Measurements from ENCODE around the gene TM9SF1. TPM values are rescaled to one million over a fixed set of nuclear protein-coding genes. Genes with fewer than 3 reads are reported as not detected.

Gene TM9SF1
- total and polyA plus RNA-seq, 4 experiments from 2014 or later, result 24.1 to 40.6 (median 32.3) TPM

- H3K4me1 Mint-ChIP-seq, result peaks cover 17 to 42% (median 26%) of the 10 kb centered on the region in 4 donors
- H3K4me3 Mint-ChIP-seq, result no peak overlapping the region
- Histone ChIP-seq H3K27ac (ENCODE audit: low read depth, low read length) (no peak overlapping the region), H3K4me3 (ENCODE audit: low read length in 2 of 2) (no peak overlapping the region), H3K4me1 (ENCODE audit: insufficient read depth, low read length) (peaks cover 23% of the 10 kb centered on the region), H3K9me3 (ENCODE audit: control insufficient read depth in 1 of 2, low read length in 2 of 2) (no peaks in the 10 kb centered on the region), H3K36me3 (ENCODE audit: insufficient read depth, low read length) (peaks cover 39% of the 10 kb centered on the region), H3K27me3 (ENCODE audit: insufficient read depth, low read length) (no peaks in the 10 kb centered on the region)
- no peaks in the 10 kb centered on the region for H3K9me3 Mint-ChIP-seq
- ChIA-PET CTCF (ENCODE audit: partially characterized antibody) (interaction anchor here (1.0 to 1.8 kb wide), 6 partner anchors 21 to 148 kb away, joined by 3 to 4 read pairs (median 4); partner anchors contain the start of genes DCAF11, IRF9 and NRL), POLR2A (ENCODE audit: partially characterized antibody) (interaction anchor here (0.8 to 5.6 kb wide), 7 partner anchors 10 to 71 kb away, joined by 3 to 75 read pairs (median 5); partner anchors contain the start of genes CHMP4A, DCAF11, IRF9 and NRL)
- peak overlapping the region in 3 of 7 donors; percentile 42 to 64 (median 60) for H3K27ac Mint-ChIP-seq
- no peak for DNase-seq
- intact Hi-C loops (cut with micrococcal nuclease), result no loop called here
- H3K27me3 Mint-ChIP-seq, result no peaks in the 10 kb centered on the region
- H3K36me3 Mint-ChIP-seq, result peaks cover 11 to 56% of the 10 kb centered on the region in 2 donors
These were observed 9.5 kb downstream of the TM9SF1 start for GRCh38 chr14:24185741-24186140.

- H3K9me3 ChIP-seq (ENCODE audit: control insufficient read depth in 1 of 2, low read length in 2 of 2), result no peaks in the 10 kb centered on the region
- no peak overlapping the region for H3K27ac ChIP-seq (ENCODE audit: low read depth, low read length)
- intact Hi-C loops (cut with micrococcal nuclease), result no loop called here
- no peaks in the 10 kb centered on the region for H3K27me3 Mint-ChIP-seq
- DNase-seq, result no peak
- peaks cover 42% of the 10 kb centered on the region for H3K36me3 ChIP-seq (ENCODE audit: insufficient read depth, low read length)
- peaks cover 18 to 38% (median 25%) of the 10 kb centered on the region in 4 donors for H3K4me1 Mint-ChIP-seq
- no peak overlapping the region for H3K4me3 ChIP-seq (ENCODE audit: low read length in 2 of 2)
- no peaks in the 10 kb centered on the region for H3K9me3 Mint-ChIP-seq
- CTCF ChIA-PET (ENCODE audit: partially characterized antibody), result interaction anchor here (1.0 to 1.8 kb wide), 6 partner anchors 20 to 149 kb away, joined by 3 to 4 read pairs (median 4); partner anchors contain the start of genes DCAF11, IRF9 and NRL
- peaks cover 23% of the 10 kb centered on the region for H3K4me1 ChIP-seq (ENCODE audit: insufficient read depth, low read length)
- H3K4me3 Mint-ChIP-seq, result no peak overlapping the region
- peaks cover 16 to 58% of the 10 kb centered on the region in 2 donors for H3K36me3 Mint-ChIP-seq
- POLR2A ChIA-PET (ENCODE audit: partially characterized antibody), result interaction anchor here (0.8 to 5.6 kb wide), 5 partner anchors 23 to 70 kb away, joined by 3 to 75 read pairs (median 5); partner anchors contain the start of genes CHMP4A, DCAF11, IRF9 and NRL
- H3K27ac Mint-ChIP-seq, result peak overlapping the region in 2 of 7 donors; percentile 22 to 60
- H3K27me3 ChIP-seq (ENCODE audit: insufficient read depth, low read length), result no peaks in the 10 kb centered on the region
These were observed 10.2 kb downstream of the TM9SF1 start for GRCh38 chr14:24185026-24185425.

GRCh38 chr14:24184104-24184970, 10.9 kb downstream of the TM9SF1 start:
- ChIA-PET POLR2A (ENCODE audit: partially characterized antibody) (interaction anchor here (1.2 to 5.6 kb wide), 4 partner anchors 11 to 36 kb away, joined by 3 to 75 read pairs (median 24); partner anchors contain the start of genes CHMP4A, IRF9, PSME2 and RNF31), CTCF (ENCODE audit: partially characterized antibody) (interaction anchor here (0.7 to 1.8 kb wide), 4 partner anchors 19 to 247 kb away, joined by 3 to 4 read pairs (median 4); partner anchors contain the start of gene IRF9)
- Histone ChIP-seq H3K36me3 (ENCODE audit: insufficient read depth, low read length) (peaks cover 48% of the 10 kb centered on the region), H3K4me1 (ENCODE audit: insufficient read depth, low read length) (peaks cover 22% of the 10 kb centered on the region), H3K27ac (ENCODE audit: low read depth, low read length) (no peak overlapping the region), H3K9me3 (ENCODE audit: control insufficient read depth in 1 of 2, low read length in 2 of 2) (no peaks in the 10 kb centered on the region), H3K4me3 (ENCODE audit: low read length in 2 of 2) (no peak overlapping the region), H3K27me3 (ENCODE audit: insufficient read depth, low read length) (no peaks in the 10 kb centered on the region)
- Mint-ChIP-seq H3K27me3 (no peaks in the 10 kb centered on the region), H3K4me3 (no peak overlapping the region), H3K36me3 (peaks cover 18 to 62% of the 10 kb centered on the region in 2 donors), H3K27ac (no peak overlapping the region), H3K9me3 (no peaks in the 10 kb centered on the region), H3K4me1 (peaks cover 14 to 33% (median 22%) of the 10 kb centered on the region in 4 donors)
- intact Hi-C loops (cut with micrococcal nuclease), result no loop called here
- DNase-seq, result peak in 1 of 5 donors; percentile 32

- peaks cover 13% of the 10 kb centered on the region for H3K4me1 ChIP-seq (ENCODE audit: insufficient read depth, low read length)
- H3K4me3 Mint-ChIP-seq, result no peak overlapping the region
- ChIA-PET POLR2A (ENCODE audit: partially characterized antibody) (interaction anchor here (0.8 kb wide), 1 partner anchor 12 kb away, joined by 3 read pairs; the partner anchor contains the start of gene TM9SF1), CTCF (ENCODE audit: partially characterized antibody) (interaction anchor here (0.9 kb wide), 1 partner anchor 75 kb away, joined by 3 read pairs; no protein-coding TSS in a partner anchor)
- H3K4me1 Mint-ChIP-seq, result peaks cover 11 to 23% (median 15%) of the 10 kb centered on the region in 4 donors
- peaks cover 57% of the 10 kb centered on the region for H3K36me3 ChIP-seq (ENCODE audit: insufficient read depth, low read length)
- no peaks in the 10 kb centered on the region for H3K27me3 ChIP-seq (ENCODE audit: insufficient read depth, low read length)
- intact Hi-C loops (cut with micrococcal nuclease), result no loop called here
- H3K4me3 ChIP-seq (ENCODE audit: low read length in 2 of 2), result no peak overlapping the region
- DNase-seq, result no peak
- H3K27ac ChIP-seq (ENCODE audit: low read depth, low read length), result no peak overlapping the region
- H3K36me3 Mint-ChIP-seq, result peaks cover 19 to 61% of the 10 kb centered on the region in 2 donors
- H3K27ac Mint-ChIP-seq, result peak overlapping the region in 3 of 7 donors; percentile 41 to 59 (median 57)
- no peaks in the 10 kb centered on the region for H3K9me3 Mint-ChIP-seq
- H3K27me3 Mint-ChIP-seq, result no peaks in the 10 kb centered on the region
- no peaks in the 10 kb centered on the region for H3K9me3 ChIP-seq (ENCODE audit: control insufficient read depth in 1 of 2, low read length in 2 of 2)
These were observed 12.2 kb downstream of the TM9SF1 start for GRCh38 chr14:24183014-24183481.

GRCh38 chr14:24182110-24182882, 12.9 kb downstream of the TM9SF1 start:
- ChIA-PET CTCF (ENCODE audit: partially characterized antibody) (interaction anchor here (0.9 to 1.4 kb wide), 2 partner anchors 73 to 75 kb away, joined by 3 read pairs; no protein-coding TSS in a partner anchor), POLR2A (ENCODE audit: partially characterized antibody) (interaction anchor here (1.1 to 1.4 kb wide), 4 partner anchors 13 to 101 kb away, joined by 3 to 4 read pairs (median 4); partner anchors contain the start of genes MDP1 and TM9SF1)
- peaks cover 63% of the 10 kb centered on the region for H3K36me3 ChIP-seq (ENCODE audit: insufficient read depth, low read length)
- Mint-ChIP-seq H3K27ac (peak overlapping the region; percentile 29 to 83 (median 63)), H3K4me3 (peak overlapping the region in 2 of 8 donors; percentile 3 to 57), H3K9me3 (no peaks in the 10 kb centered on the region), H3K27me3 (no peaks in the 10 kb centered on the region), H3K36me3 (peaks cover 19 to 63% of the 10 kb centered on the region in 2 donors), H3K4me1 (peaks cover 5 to 16% (median 8%) of the 10 kb centered on the region in 4 donors)
- intact Hi-C loops (cut with micrococcal nuclease), result no loop called here
- no peaks in the 10 kb centered on the region for H3K9me3 ChIP-seq (ENCODE audit: control insufficient read depth in 1 of 2, low read length in 2 of 2)
- H3K27me3 ChIP-seq (ENCODE audit: insufficient read depth, low read length), result no peaks in the 10 kb centered on the region
- no peak overlapping the region for H3K27ac ChIP-seq (ENCODE audit: low read depth, low read length)
- peaks cover 6% of the 10 kb centered on the region for H3K4me1 ChIP-seq (ENCODE audit: insufficient read depth, low read length)
- no peak for DNase-seq
- H3K4me3 ChIP-seq (ENCODE audit: low read length in 2 of 2), result no peak overlapping the region

- Histone ChIP-seq H3K27ac (ENCODE audit: low read depth, low read length) (no peak overlapping the region), H3K9me3 (ENCODE audit: control insufficient read depth in 1 of 2, low read length in 2 of 2) (no peaks in the 10 kb centered on the region), H3K4me3 (ENCODE audit: low read length in 2 of 2) (no peak overlapping the region), H3K4me1 (ENCODE audit: insufficient read depth, low read length) (no peaks in the 10 kb centered on the region), H3K27me3 (ENCODE audit: insufficient read depth, low read length) (no peaks in the 10 kb centered on the region), H3K36me3 (ENCODE audit: insufficient read depth, low read length) (peaks cover 65% of the 10 kb centered on the region)
- Mint-ChIP-seq H3K4me1 (peaks cover 1 to 9% (median 4%) of the 10 kb centered on the region in 4 donors), H3K27ac (peak overlapping the region in 4 of 7 donors; percentile 5 to 66 (median 44)), H3K36me3 (peaks cover 19 to 68% of the 10 kb centered on the region in 2 donors), H3K27me3 (no peaks in the 10 kb centered on the region), H3K4me3 (peak overlapping the region in 1 of 8 donors; percentile 3), H3K9me3 (no peaks in the 10 kb centered on the region)
- POLR2A ChIA-PET (ENCODE audit: partially characterized antibody), result interaction anchor here (1.1 to 1.4 kb wide), 4 partner anchors 14 to 101 kb away, joined by 3 to 4 read pairs (median 4); partner anchors contain the start of genes MDP1 and TM9SF1
- no peak for DNase-seq
- CTCF ChIA-PET (ENCODE audit: partially characterized antibody), result interaction anchor here (0.8 to 1.4 kb wide), 3 partner anchors 65 to 152 kb away, joined by 3 to 4 read pairs (median 3); no protein-coding TSS in a partner anchor
- intact Hi-C loops (cut with micrococcal nuclease), result no loop called here
These were observed 13.7 kb downstream of the TM9SF1 start for GRCh38 chr14:24181371-24182077.

Data from CD4-positive, alpha-beta memory T cell (primary cell).